ENCODE measurements around the gene RUNX2.

The RUNX2 gene

GRCh38 chr6:45595010-45595851, 267.1 kb downstream of the RUNX2 start:
- no peak for DNase-seq

- DNase-seq, result no peak
These were observed 269.3 kb downstream of the RUNX2 start for GRCh38 chr6:45597424-45597823.

- DNase-seq, result no peak
These were observed 270.9 kb downstream of the RUNX2 start for GRCh38 chr6:45599053-45599452.

GRCh38 chr6:45605971-45606370, 277.8 kb downstream of the RUNX2 start:
- DNase-seq, result no peak

- DNase-seq, result no peak
These were observed 278.8 kb downstream of the RUNX2 start for GRCh38 chr6:45606831-45607400.

GRCh38 chr6:45607798-45608197, 279.7 kb downstream of the RUNX2 start:
- no peak for DNase-seq

GRCh38 chr6:45608252-45608913, 280.3 kb downstream of the RUNX2 start:
- no peak for DNase-seq

GRCh38 chr6:45609141-45609638, 281.1 kb downstream of the RUNX2 start:
- DNase-seq, result no peak

GRCh38 chr6:45610374-45610773, 282.2 kb downstream of the RUNX2 start:
- DNase-seq, result no peak

- no peak for DNase-seq
These were observed 282.7 kb downstream of the RUNX2 start for GRCh38 chr6:45610832-45611231.

- DNase-seq, result no peak
These were observed 283.4 kb downstream of the RUNX2 start for GRCh38 chr6:45611491-45611890.

GRCh38 chr6:45613656-45614055, 285.5 kb downstream of the RUNX2 start:
- DNase-seq, result no peak

GRCh38 chr6:45614488-45615285, 286.6 kb downstream of the RUNX2 start:
- no peak for DNase-seq

- DNase-seq, result no peak
These were observed 288.1 kb downstream of the RUNX2 start for GRCh38 chr6:45616209-45616608.

GRCh38 chr6:45617441-45617840, 289.3 kb downstream of the RUNX2 start:
- no peak for DNase-seq

GRCh38 chr6:45618259-45618658, 290.1 kb downstream of the RUNX2 start:
- DNase-seq, result no peak

GRCh38 chr6:45619211-45619760, 291.2 kb downstream of the RUNX2 start:
- no peak for DNase-seq

- no peak for DNase-seq
These were observed 291.9 kb downstream of the RUNX2 start for GRCh38 chr6:45619994-45620471.

- DNase-seq, result no peak
These were observed 296.1 kb downstream of the RUNX2 start for GRCh38 chr6:45624228-45624627.

GRCh38 chr6:45625191-45625664, 297.1 kb downstream of the RUNX2 start:
- DNase-seq, result no peak

GRCh38 chr6:45626087-45626891, 298.2 kb downstream of the RUNX2 start:
- no peak for DNase-seq
